Activated CD4-positive, alpha-beta T cell treated with anti-CD3 and anti-CD28 coated beads for 48 hours (primary cell): ENCODE measurements around the gene TNIP1.

Source experiments
- DNase-seq: peaks from one replicate; pipeline ENCODE4 v3.0.0-alpha.2; 2020

Gene TNIP1

GRCh38 chr5:151038412-151038745 is 42.5 kb downstream of the TNIP1 start:
- DNase-seq: no peak

- no peak for DNase-seq
These were observed 43.0 kb downstream of the TNIP1 start for GRCh38 chr5:151037561-151038411.

DNA sequence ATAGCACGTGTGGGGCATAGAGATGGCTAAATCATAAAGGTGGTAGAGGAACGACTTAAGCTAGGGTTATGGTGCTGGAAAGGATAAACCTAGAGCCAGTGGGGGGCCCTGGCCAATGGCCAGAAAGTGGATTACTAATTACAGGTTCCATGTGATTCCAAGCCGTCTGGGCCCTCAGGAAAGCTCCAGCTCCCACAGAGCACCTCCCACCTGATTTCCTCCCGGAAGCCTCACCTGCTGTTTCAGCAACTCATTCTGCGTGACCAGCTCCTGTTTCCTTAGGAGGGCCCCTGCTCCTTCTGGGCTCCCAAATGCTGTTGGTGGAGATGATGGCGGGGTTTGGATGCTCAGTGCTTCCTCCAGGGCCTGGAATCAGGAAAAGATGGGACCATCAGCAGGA is 44.3 kb downstream of the TNIP1 start:
- no peak for DNase-seq

GRCh38 chr5:151034422-151035379 is 46.1 kb downstream of the TNIP1 start:
- DNase-seq: no peak

DNA sequence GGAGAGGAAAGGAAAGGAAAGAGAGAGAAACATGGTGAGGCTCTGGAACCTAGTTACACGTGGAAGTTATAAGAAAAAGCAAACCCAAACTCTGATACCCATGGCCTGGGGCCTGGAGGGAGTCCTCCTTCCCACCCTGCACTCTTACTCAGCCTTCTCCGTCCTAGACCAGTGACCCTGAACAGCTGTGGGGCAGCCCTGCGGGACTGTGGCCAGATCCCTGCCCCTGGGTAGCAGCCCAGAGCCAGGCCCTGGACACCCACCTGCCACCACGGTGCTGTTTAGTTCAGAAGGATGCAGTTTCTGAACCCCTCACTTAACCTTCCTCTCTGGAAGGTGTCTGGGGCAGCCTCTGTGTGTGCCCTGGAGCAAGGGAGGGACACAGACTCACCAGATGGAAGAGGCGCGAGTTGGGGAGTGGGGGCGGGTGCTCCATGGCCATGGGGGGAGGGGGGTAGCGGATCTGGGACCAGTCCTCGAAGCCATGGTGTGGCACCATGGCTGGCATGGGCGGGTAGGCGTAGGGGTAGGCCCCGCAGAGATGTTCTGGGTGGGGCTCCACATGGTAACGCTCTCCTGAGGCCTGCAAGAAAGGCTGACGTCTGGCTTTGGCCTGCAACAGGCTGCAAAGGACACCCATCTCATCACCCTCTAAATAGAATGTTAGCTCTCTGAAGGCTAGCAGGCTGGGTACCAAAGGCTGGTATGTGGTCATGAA is 47.5 kb downstream of the TNIP1 start:
- no peak for DNase-seq

DNA sequence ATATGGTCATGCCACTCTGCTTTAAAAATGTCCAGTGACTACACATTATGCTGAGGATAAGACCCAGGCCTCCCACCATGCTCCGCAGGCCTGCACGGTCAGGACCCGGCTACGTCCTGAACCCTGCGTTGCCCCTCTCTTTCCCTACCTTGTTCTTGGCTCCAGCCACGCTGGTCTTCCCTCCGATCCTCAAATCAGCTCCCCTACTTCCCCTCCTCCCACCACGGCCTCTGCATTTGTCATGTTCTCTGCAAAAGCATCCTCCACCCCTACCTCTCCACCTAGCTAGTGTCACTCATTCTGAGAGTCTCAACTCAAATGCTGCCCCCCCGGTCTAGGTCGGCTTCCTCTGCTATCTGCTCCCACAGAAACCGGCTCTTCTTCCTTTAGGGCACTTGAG is 49.3 kb downstream of the TNIP1 start:
- DNase-seq: no peak

DNA sequence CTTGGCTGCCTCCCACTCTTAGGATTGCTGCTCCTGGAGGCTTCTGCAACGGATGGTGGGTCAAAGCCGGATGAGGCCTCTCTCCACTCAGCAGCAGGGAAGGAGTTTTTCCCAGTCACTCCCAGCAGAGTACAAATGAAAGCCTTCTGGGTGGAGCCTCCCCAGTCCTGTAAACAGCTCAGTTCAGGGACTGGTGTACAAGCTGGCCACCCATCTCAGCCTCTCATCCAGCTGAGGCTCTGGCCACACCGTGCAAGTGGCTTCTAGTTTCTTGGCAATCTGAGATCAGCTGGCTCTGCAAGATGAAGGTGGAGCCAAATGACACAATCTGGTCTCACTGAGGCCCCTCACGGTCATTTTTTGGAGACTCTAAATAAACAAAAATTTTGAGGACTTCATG is 50.5 kb downstream of the TNIP1 start:
- DNase-seq: no peak

GRCh38 chr5:151030056-151030336 is 50.8 kb downstream of the TNIP1 start:
- DNase-seq: no peak

DNA sequence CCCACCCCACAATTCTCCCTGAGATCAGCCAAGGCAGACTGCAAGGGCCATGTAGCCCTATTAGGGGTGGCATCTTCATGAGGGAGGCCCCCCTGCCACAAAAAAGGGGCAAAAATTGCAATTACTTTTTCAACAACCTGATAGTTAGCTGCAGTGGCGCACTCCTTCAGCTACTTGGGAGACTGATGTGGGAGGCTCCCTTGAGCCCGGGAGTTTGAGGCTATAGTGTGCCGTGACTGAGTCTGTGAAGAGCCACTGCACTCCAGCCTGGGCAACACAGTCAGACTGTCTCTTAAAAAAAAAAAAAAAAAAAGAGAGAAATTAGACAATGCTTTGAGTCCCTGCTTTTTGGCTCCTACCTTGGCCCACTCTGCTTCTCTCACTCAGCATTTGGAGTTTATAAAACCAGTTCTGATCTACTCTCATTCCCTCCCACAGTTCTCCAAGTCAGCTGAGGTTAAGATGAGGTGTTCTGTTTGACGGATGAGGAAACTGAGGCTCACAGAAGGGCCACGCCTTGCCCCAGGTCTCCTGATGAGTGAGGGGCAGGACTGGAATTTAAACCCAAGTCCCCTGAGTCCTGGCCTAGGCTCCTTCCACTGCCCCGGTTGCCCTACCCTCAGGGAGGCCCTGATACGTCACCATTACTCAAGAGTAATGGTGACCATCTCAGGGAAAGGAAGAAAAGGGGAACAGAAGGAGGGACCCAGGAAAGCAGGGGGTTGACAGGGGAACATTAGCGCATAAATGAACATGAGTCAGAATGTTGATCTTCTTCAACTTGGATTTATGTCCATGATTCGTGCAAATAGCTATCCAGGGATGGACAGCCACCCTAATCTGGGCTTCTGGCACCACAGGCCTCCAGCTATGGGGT is 51.4 kb downstream of the TNIP1 start:
- no peak for DNase-seq

GRCh38 chr5:151028717-151029116 is 52.1 kb downstream of the TNIP1 start:
- no peak for DNase-seq

DNA sequence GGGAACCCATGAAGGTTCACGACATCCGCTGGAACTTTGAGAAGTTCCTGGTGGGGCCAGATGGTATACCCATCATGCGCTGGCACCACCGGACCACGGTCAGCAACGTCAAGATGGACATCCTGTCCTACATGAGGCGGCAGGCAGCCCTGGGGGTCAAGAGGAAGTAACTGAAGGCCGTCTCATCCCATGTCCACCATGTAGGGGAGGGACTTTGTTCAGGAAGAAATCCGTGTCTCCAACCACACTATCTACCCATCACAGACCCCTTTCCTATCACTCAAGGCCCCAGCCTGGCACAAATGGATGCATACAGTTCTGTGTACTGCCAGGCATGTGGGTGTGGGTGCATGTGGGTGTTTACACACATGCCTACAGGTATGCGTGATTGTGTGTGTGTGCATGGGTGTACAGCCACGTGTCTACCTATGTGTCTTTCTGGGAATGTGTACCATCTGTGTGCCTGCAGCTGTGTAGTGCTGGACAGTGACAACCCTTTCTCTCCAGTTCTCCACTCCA is 52.8 kb downstream of the TNIP1 start:
- no peak for DNase-seq

DNA sequence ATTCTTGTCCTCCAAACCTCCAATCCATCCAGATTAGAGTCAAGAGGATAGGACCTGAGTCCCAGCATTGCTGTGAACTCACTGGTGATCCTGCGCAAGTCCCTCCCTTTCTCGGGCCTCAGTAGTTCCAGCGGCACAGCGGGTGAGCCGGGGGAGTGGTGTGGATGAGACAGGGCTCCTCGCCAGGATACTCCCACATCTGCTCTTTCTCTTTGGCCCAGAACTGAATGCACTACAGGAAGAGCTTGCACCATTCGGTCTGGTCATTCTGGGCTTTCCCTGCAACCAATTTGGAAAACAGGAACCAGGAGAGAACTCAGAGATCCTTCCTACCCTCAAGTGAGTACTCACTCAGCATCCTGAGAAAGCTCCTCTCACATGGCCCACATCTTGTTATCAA is 54.2 kb downstream of the TNIP1 start:
- DNase-seq: no peak

DNA sequence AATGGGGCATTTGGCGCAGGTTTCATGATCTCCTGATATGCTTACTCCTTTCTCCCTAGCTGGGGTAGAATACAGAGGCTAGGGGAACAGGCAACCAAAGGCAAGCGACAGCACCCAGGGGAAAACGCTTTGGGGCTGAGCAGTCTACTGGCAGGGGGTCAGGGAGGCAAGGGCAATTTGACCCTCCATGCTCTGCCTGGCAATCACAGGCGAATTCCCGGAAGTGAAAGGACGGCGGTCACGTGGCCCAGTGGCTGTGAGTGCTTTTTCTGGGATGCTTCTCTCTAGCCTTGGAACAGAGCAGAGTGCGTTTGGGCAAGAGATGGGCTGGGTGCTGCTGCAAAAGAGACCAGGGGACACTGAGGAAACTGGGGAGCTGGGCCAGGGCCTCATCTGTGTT is 54.7 kb downstream of the TNIP1 start:
- no peak for DNase-seq

GRCh38 chr5:151025250-151025606 is 55.6 kb downstream of the TNIP1 start:
- no peak for DNase-seq

DNA sequence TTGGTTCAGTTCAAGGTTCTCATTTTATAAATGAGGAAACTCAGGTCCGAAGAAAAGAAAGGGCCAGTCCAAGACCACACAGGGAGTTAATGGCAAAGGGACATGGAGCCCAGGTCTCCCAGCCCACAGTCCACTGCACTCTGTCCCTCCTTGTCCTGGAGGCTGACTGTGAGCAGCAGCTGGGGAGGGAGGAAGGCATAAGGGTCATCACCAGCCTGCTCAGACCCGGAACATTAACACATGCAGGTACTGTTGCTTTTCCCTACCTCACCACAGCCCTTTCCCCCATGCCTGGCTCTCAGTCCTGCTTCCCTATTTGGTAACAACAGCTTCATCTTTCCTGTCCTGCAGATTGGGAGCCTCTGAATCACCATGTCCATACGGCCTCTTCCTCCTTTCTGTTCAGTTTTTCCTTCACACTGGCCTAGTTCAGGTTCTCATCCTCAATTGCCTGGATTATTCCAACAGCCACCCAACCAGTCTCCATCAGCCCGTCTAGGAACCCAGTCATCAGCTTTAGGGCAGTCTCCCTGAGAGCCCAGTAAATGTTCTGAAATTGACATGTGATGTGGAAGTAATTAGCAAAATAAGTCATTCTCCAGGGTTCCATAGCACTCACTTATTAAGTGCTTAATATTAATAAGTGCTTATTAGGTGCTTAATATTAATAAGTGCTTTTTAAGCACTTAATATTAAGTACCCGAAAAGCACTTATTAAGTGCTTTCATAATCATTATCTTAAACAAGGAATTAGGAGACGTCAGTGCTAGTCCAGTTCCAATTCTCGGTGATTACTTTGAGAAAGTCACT is 56.2 kb downstream of the TNIP1 start:
- no peak for DNase-seq

GRCh38 chr5:151023651-151024050 is 57.2 kb downstream of the TNIP1 start:
- DNase-seq: no peak

DNA sequence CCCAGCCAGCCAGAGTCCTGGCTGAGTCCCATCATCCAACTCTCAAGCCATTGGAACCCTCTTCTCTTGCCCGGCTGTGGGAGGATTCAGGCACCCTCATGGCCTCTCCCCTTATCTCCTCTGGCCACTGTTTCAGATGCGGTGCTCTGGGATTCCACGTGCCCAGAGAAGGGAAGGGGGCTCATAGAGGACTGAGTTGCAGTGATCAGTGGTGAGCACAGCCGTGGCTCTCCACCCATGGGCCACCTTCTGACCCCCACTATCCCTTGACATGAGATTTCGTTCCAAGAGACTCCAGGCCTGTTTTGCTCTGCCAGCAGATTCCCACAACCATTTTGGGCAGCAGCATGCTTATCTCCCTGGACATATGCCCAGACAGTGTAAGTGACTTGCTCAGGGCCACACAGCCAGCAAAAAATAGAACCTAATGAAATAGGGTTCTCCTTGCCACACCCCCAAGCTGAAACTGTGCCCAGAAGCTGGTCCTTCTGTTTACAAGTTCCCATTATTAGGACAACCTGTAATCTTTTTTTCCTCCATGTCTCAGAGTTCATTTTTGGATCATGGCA is 57.7 kb downstream of the TNIP1 start:
- DNase-seq: no peak

GRCh38 chr5:151022511-151023018 is 58.3 kb downstream of the TNIP1 start:
- peak; percentile 20 for DNase-seq

DNA sequence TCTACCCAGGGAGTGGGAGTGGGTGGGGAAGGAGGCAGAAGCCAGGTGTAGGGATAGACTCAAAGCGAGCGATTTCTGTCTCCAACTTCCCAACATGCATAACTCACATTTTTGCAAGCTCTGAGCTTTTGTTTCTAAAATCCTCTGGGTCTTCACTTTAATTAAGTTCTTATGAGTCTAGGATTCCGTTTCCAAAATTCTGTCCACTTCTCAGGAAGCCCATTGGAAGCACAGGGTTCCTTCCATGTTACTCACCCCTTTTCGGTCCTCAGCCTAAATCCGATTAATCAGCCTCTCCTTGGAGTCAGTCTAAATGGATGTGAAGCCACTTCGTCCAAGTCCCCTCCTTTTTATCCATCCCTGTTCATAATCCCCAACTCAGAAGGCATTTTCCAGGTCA is 59.1 kb downstream of the TNIP1 start:
- no peak for DNase-seq

DNA sequence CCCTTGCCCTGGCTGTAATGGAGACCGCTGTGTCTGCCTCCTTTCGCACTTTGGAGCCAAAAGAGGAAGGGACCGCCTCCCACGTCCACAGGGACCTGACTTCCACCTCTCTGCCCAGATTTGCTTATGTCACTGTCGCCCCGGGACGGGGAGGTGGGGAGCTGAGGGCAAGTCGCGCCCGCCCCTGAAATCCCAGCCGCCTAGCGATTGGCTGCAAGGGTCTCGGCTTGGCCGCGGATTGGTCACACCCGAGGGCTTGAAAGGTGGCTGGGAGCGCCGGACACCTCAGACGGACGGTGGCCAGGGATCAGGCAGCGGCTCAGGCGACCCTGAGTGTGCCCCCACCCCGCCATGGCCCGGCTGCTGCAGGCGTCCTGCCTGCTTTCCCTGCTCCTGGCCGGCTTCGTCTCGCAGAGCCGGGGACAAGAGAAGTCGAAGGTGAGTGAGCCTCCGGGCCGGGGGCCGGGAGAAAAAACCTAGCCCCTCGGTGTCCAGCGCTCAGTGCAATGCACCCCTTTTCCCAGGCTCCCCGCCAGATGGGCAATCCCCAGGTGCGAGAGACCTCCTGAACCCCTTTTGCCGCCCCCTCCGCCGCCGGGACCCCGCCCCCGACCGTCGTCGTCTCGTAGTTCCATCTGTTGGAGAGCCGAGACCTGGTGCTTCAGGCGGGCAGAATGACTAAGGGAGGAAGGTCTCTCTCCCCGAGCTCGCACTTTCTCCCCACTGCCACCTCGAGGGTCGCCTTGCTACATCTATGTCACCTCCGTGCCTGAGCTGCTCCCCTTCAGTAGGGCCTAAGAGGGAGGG is 60.3 kb downstream of the TNIP1 start, which contains the start of gene GPX3:
Gene GPX3, plus strand, starts transcription at position 288 of the 807 bp plus-strand sequence. Its CDS starts 64 bp downstream, at position 352.
- peak; percentile 53 for DNase-seq
